AG09309 (cell line): Measurements from ENCODE around the gene TBXAS1.

Experiments used
- DNase-seq: peaks from one replicate; pipeline ENCODE4 v3.0.0-alpha.2; 2010; ENCODE audit warnings: low read depth
- H3K4me3 ChIP-seq: 2 replicates; pipeline ENCODE4 v1.5.1; 2011; ENCODE audit warnings: mild to moderate bottlenecking, low read depth, low read length, moderate library complexity; ENCODE audit not compliant: control insufficient read depth
- TF ChIP-seq, protein P1 (sequence below): IDR thresholded peaks from 2 replicates; pipeline ENCODE4 v1.5.1; 2011; ENCODE audit warnings: mild to moderate bottlenecking, low read depth, low read length, inconsistent platforms; ENCODE audit not compliant: insufficient read depth, control insufficient read depth; ENCODE audit errors: missing control alignments

The TBXAS1 gene

DNA sequence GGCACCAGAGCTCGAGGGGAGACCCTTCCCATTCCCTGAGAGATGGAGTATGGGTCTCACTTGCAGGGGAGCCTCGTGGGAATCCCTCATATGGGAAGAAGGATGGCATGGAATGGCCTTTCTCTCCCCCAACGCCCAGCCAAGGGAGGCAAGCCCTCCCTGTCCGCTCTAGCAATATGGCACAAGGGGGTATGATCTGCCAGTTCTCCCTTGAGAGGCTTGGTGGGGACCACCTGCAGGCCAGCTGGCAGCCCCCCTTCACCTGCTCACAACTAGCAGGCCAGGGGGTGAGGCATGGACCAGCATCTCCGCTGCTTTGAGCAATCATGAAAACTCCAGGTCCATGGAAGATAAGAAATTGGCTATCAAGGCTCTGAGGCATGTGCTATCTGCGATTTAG, 162.8 kb downstream of the TBXAS1 start:
- TF ChIP-seq, protein P1, sequence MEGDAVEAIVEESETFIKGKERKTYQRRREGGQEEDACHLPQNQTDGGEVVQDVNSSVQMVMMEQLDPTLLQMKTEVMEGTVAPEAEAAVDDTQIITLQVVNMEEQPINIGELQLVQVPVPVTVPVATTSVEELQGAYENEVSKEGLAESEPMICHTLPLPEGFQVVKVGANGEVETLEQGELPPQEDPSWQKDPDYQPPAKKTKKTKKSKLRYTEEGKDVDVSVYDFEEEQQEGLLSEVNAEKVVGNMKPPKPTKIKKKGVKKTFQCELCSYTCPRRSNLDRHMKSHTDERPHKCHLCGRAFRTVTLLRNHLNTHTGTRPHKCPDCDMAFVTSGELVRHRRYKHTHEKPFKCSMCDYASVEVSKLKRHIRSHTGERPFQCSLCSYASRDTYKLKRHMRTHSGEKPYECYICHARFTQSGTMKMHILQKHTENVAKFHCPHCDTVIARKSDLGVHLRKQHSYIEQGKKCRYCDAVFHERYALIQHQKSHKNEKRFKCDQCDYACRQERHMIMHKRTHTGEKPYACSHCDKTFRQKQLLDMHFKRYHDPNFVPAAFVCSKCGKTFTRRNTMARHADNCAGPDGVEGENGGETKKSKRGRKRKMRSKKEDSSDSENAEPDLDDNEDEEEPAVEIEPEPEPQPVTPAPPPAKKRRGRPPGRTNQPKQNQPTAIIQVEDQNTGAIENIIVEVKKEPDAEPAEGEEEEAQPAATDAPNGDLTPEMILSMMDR: no peak

DNA sequence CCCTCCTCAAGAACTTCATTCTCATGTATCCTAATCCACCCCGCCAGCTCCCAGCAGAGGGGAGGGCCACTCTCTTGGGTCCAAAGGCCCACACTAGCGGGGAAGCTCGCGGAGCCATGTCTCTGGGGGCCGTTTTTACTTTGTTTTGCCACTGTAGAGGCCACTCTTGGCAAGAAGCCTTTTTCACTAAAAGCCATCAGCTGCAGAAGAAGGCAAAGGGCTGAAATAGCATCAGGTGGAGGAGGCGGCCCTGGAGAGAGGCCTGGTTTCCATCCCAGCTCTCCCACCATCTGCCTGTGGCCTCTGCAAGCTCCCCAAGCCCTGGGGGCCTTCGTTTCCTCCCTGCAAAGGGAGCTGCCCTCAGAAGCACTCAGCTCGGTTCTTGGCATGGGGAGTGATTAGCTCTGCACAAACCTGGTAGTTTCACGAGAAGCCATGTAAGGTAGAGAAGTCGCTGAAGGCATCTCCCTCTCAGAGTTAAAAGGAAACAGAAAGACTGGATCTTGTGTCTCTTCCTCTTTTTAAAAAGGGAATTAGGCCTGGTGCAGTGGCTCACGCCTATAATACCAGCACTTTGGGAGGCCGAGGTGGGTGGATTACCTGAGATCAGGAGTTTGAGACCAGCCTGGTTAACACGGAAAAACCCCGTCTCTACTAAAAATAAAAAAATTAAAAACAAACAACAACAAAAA, 163.4 kb downstream of the TBXAS1 start:
- no peak overlapping the region for H3K4me3 ChIP-seq
- no peak for DNase-seq
- TF ChIP-seq, protein P1: no peak

More for the DNA sequence above, 162.8 kb downstream of the TBXAS1 start:
- DNase-seq: no peak
- no peak overlapping the region for H3K4me3 ChIP-seq

DNA sequence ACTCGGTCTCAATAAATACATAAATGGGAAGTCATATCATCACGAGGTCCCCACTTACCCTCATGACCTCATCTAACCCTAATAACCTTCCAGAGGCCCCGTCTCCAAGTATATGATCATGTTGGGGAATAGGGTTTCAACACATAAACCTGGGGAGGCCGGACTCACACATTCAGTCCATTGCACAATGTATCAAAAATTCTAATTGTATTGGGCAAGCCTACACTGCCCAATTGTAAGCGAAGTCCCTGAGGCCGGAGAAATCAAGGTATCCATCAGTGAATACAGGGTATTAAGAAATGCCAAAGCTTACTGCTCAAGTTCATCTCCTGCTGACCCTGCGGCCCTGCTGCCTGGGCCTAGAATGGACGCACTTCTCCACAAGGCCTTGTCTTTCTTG, 164.1 kb downstream of the TBXAS1 start:
- no peak for DNase-seq
- TF ChIP-seq, protein P1: no peak
- H3K4me3 ChIP-seq: no peak overlapping the region

DNA sequence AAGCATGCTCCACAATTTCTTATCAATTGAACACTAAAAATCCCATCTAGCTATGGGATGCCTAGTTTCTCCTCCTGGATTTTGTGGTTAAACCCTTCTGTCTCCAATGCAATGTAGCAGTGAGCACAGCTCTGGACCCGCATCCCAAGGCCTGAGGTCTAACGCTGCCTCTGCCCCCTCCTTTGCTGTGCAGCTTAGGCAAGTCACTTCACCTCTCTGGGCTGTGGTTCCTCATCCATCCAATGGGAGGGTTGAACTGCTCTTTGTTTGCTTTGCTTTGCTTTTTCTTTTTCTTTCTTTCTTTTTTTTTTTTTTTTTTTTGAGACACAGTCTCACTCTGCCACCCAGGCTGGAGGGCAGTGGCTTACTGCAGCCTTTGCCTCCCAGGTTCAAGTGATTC, 164.5 kb downstream of the TBXAS1 start:
- no peak for DNase-seq
- TF ChIP-seq, protein P1: no peak
- no peak overlapping the region for H3K4me3 ChIP-seq

DNA sequence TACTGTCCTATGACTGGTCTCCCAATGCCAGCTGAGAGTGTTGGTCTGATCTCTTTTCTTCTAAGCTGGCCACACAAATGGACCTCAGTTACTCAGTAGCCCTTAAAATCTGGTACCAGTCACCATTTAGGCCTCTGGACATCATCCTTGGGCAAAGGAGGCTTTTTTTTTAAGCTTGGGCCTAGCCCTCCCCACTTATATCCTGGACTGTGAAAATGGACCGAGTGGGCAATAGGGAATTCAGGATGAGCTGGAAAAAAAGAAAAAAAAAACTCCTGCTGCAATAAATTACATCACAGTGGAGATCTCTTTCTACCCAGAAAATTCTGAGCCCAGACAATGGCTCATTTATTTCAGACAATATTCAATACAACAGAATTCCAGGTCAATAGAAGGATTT, 165.3 kb downstream of the TBXAS1 start:
- H3K4me3 ChIP-seq: no peak overlapping the region
- DNase-seq: no peak
- TF ChIP-seq, protein P1: no peak

DNA sequence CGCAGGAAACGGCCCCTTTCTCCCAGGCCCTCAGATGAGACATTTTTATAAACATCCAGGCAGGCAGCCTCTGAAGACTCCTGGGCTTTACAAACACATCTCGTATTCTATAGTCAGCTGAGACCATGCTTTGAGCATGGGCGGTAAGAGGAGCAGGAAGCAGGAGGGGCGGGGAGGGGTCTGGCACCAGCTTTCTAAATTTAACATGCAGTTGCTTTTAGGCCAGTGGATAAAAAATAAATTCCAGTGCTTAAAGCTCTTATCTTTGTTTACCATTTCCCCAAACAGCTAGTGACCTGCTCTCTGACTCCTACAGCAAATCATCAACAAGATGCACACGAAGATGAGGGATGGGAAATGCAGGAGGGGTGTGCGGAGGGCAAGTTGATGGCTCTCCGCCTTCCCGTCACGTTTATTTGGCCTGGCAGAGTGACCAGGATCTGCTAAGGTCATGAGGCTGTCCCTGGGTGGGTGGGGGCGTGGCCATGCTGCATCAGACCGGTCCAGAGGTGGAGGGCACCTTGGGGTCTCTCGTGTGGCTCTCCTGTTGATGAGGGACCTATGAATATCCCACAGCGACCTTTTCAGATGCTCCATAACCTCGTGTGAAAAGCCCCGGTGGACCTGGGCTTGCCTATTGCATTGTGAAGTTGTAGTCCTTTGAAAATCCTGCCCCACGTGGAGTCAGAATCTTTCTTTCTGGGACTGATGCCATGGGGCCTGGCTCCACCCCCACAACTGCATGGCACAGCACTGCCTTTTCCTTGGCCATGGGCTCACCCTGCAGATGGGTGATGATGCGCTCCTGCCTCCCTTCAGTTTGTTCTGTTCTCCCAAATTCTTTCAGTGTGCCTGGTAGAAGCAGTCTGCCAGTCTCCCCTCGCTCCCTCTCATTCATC, 166.2 kb downstream of the TBXAS1 start:
- H3K4me3 ChIP-seq: no peak overlapping the region

More for the DNA sequence above, 166.2 kb downstream of the TBXAS1 start:
- TF ChIP-seq, protein P1: no peak
- DNase-seq: no peak
